Upper lobe of left lung (tissue), 6 donors: ENCODE measurements around the gene ORC1. TPM values are rescaled to one million over a fixed set of nuclear protein-coding genes. Genes with fewer than 3 reads are reported as not detected.

Experiments
- ATAC-seq, 2 donors: fragments of 200-7000 bp; cut with Tn5 transposase; one replicate each; pipeline ENCODE4 v1.9.1; 2022; ENCODE audit warnings: mild to moderate bottlenecking in 2 of 2, moderate library complexity in 2 of 2; ENCODE audit not compliant: low FRiP score in 2 of 2
- DNase-seq, 2 donors: peaks; one replicate each; pipeline ENCODE4 v3.0.0-alpha.2; 2019 to 2020
- H3K27ac ChIP-seq, 4 donors: fragments of 200-600 bp; sonication (generic); one replicate each; pipeline ENCODE4 v1.5.1; 2016 to 2019
- H3K27me3 ChIP-seq, 4 donors: fragments of 200-600 bp; sonication (generic); one replicate each; pipeline ENCODE4 v1.5.1; 2017 to 2019
- H3K36me3 ChIP-seq, 4 donors: fragments of 200-600 bp; sonication (generic); one replicate each; pipeline ENCODE4 v1.5.1; 2016 to 2019
- H3K4me1 ChIP-seq, 4 donors: fragments of 200-600 bp; sonication (generic); one replicate each; pipeline ENCODE4 v1.5.1; 2018 to 2019
- H3K4me3 ChIP-seq, 4 donors: fragments of 200-600 bp; sonication (generic); one replicate each; pipeline ENCODE4 v1.5.1; 2017 to 2019; ENCODE audit warnings: mild to moderate bottlenecking in 2 of 4, moderate library complexity in 1 of 4
- H3K9me3 ChIP-seq, 4 donors: fragments of 200-600 bp; sonication (generic); one replicate each; pipeline ENCODE4 v1.5.1; 2018 to 2019
- CTCF ChIP-seq, 6 experiments: fragments of 450-650 bp in 4 of 6; fragments of 200-600 bp in 2 of 6; sonication (generic) in 2 of 6; IDR thresholded peaks; one replicate each; pipeline ENCODE4 v1.5.1; 2016 to 2019; ENCODE audit warnings: antibody characterized with exemption in 6 of 6
- EP300 ChIP-seq, 4 donors: sonication (generic); formaldehyde crosslinking; IDR thresholded peaks; one replicate each; pipeline ENCODE4 v1.5.1; 2017; ENCODE audit warnings: antibody characterized with exemption in 4 of 4, control low read depth in 2 of 4
- POLR2A ChIP-seq, 4 donors: fragments of 450-650 bp; IDR thresholded peaks; one replicate each; pipeline ENCODE4 v1.5.1; 2016 to 2017; ENCODE audit warnings: antibody characterized with exemption in 4 of 4, mild to moderate bottlenecking in 2 of 4
- POLR2AphosphoS5 ChIP-seq, 2 donors: sonication (generic); formaldehyde crosslinking; IDR thresholded peaks; one replicate each; pipeline ENCODE4 v1.5.1; 2017; ENCODE audit warnings: antibody characterized with exemption in 2 of 2
- WGBS, 2 donors: methylation state at CpG; one replicate each; pipeline ENCODE4 v1.1.5; 2017 to 2018; 5-methylcytosine and 5-hydroxymethylcytosine counted together
- total RNA-seq, 6 donors: library from RNA; depleted of rRNA in 4 of 6; stranded (reverse); fragments of >200 nt in 4 of 6; gene quantifications; one replicate each; pipeline versions ENCODE4 v1.1.0 to v1.2.1, GENCODE V29; 2016 to 2021
- donor health status: DM: no; HTN: no; CAD: no; lungs with moderate emphysema.
- donor health status: DM: no; HTN: yes; CAD: no; lungs with severe emphysema.

Gene ORC1
- total RNA-seq, 6 donors from 2014 or later = 0.22 to 1.1 (median 0.96) TPM

- peaks cover 8 to 10% (median 10%) of the 10 kb centered on the region in 4 donors for H3K4me1 ChIP-seq
- WGBS, 2 donors = 92 to 96% methylated on average over 23 to 24 of the region's 24 CpGs
- TF ChIP-seq CTCF (IDR thresholded peaks at IDR 0.05) = no peak
- TF ChIP-seq POLR2A (IDR thresholded peaks at IDR 0.05) = no peak
- TF ChIP-seq EP300 (IDR thresholded peaks at IDR 0.05) = no peak
- no peak for TF ChIP-seq POLR2AphosphoS5 (IDR thresholded peaks at IDR 0.05)
- H3K4me3 ChIP-seq = no peak overlapping the region
- DNase-seq = peak in 1 of 2 donors; percentile 61
- H3K9me3 ChIP-seq = no peaks in the 10 kb centered on the region
- no peak overlapping the region for H3K27ac ChIP-seq
- peaks cover 64 to 92% (median 81%) of the 10 kb centered on the region in 4 donors for H3K36me3 ChIP-seq
- no peak for ATAC-seq
- no peaks in the 10 kb centered on the region for H3K27me3 ChIP-seq
Measured at GRCh38 chr1:52359676-52360594, 44.3 kb downstream of the ORC1 start.

- Histone ChIP-seq H3K36me3 (peaks cover 74 to 98% (median 91%) of the 10 kb centered on the region in 4 donors), H3K27me3 (no peaks in the 10 kb centered on the region), H3K27ac (no peak overlapping the region), H3K4me1 (peaks cover 0 to 2% (median under 1%) of the 10 kb centered on the region in 4 donors), H3K9me3 (no peaks in the 10 kb centered on the region), H3K4me3 (no peak overlapping the region)
- DNase-seq (peak in 1 of 2 donors; percentile 77), ATAC-seq (no peak)
- TF ChIP-seq CTCF (IDR thresholded peaks at IDR 0.05) (no peak), EP300 (IDR thresholded peaks at IDR 0.05) (no peak), POLR2AphosphoS5 (IDR thresholded peaks at IDR 0.05) (no peak), POLR2A (IDR thresholded peaks at IDR 0.05) (no peak)
- WGBS, 2 donors = 94 to 95% methylated on average over 7 to 18 of the region's 18 CpGs
Measured at GRCh38 chr1:52358851-52359497, 45.2 kb downstream of the ORC1 start.

- no peak overlapping the region for H3K4me3 ChIP-seq
- no peaks in the 10 kb centered on the region for H3K27me3 ChIP-seq
- DNase-seq = no peak
- no peak for TF ChIP-seq POLR2A (IDR thresholded peaks at IDR 0.05)
- no peak for TF ChIP-seq CTCF (IDR thresholded peaks at IDR 0.05)
- H3K27ac ChIP-seq = no peak overlapping the region
- H3K4me1 ChIP-seq = no peaks in the 10 kb centered on the region
- 95 to 97% methylated on average over 7 to 8 of the region's 9 CpGs for WGBS, 2 donors
- H3K9me3 ChIP-seq = no peaks in the 10 kb centered on the region
- H3K36me3 ChIP-seq = peaks cover 78 to 100% (median 99%) of the 10 kb centered on the region in 4 donors
- ATAC-seq = no peak
Measured at GRCh38 chr1:52357397-52357796, 46.8 kb downstream of the ORC1 start.

DNA sequence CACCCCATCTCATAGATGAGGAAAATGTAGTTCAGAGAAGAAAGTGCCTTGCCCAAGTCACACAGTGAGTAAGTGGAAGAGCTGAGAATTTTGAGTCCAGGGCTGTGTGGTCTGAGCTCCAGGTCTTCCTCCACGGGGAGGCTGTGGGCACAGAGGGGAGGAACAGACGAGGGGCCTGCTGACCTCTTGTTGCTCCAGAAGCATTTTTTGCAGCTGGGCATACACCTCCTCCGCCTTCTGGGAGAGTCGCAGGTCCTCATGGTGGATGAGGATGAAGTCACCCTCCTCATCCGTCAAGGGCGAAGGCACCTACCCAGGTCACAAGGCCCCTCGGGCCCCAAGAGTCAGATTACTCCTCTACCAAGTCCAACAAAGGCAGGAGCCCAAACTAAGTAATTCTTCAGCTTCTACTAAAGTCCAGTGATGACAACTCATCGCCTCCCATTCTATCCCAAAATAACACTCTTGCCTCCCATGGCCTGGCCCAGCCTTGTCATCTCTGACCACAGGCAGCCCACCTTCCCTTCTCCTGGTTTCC is 47.3 kb downstream of the ORC1 start:
- TF ChIP-seq CTCF (IDR thresholded peaks at IDR 0.05) (no peak), POLR2AphosphoS5 (IDR thresholded peaks at IDR 0.05) (no peak), EP300 (IDR thresholded peaks at IDR 0.05) (no peak), POLR2A (IDR thresholded peaks at IDR 0.05) (no peak)
- 91 to 95% methylated on average over 7 to 8 of the region's 8 CpGs for WGBS, 2 donors
- H3K36me3 ChIP-seq = peaks cover 77 to 100% (median 96%) of the 10 kb centered on the region in 4 donors
- H3K27ac ChIP-seq = no peak overlapping the region
- H3K27me3 ChIP-seq = no peaks in the 10 kb centered on the region
- H3K4me3 ChIP-seq = no peak overlapping the region
- no peak for DNase-seq
- ATAC-seq = no peak
- H3K9me3 ChIP-seq = no peaks in the 10 kb centered on the region
- no peaks in the 10 kb centered on the region for H3K4me1 ChIP-seq
